ENCODE data around the gene ATRIP. TPM values are rescaled to one million over a fixed set of nuclear protein-coding genes. Genes with fewer than 3 reads are reported as not detected.
A peak's percentile ranks its signal among the peaks of the same experiment; 100 is the strongest.

The ATRIP gene
- total RNA-seq, 1 donor: 7.8 TPM

- H3K4me3 ChIP-seq (ENCODE audit: low read depth, low read length): no peak overlapping the region
- TF ChIP-seq CTCF (IDR thresholded peaks at IDR 0.05; ENCODE audit: insufficient read depth, low read depth, low read length): peak; percentile 17
- no peak for DNase-seq (ENCODE audit: low read depth)
These were observed 31.1 kb upstream of the ATRIP start for GRCh38 chr3:48415251-48415953.

GRCh38 chr3:48416091-48416505 is 30.4 kb upstream of the ATRIP start:
- no peak overlapping the region for H3K4me3 ChIP-seq (ENCODE audit: low read depth, low read length)
- no peak for TF ChIP-seq CTCF (IDR thresholded peaks at IDR 0.05; ENCODE audit: insufficient read depth, low read depth, low read length)
- DNase-seq (ENCODE audit: low read depth): no peak

GRCh38 chr3:48416546-48416945 is 30.0 kb upstream of the ATRIP start:
- TF ChIP-seq CTCF (IDR thresholded peaks at IDR 0.05; ENCODE audit: insufficient read depth, low read depth, low read length): no peak
- no peak overlapping the region for H3K4me3 ChIP-seq (ENCODE audit: low read depth, low read length)
- no peak for DNase-seq (ENCODE audit: low read depth)

- no peak for DNase-seq (ENCODE audit: low read depth)
- no peak for TF ChIP-seq CTCF (IDR thresholded peaks at IDR 0.05; ENCODE audit: insufficient read depth, low read depth, low read length)
- no peak overlapping the region for H3K4me3 ChIP-seq (ENCODE audit: low read depth, low read length)
These were observed 28.9 kb upstream of the ATRIP start for GRCh38 chr3:48417529-48418108.

GRCh38 chr3:48418140-48418539 is 28.4 kb upstream of the ATRIP start:
- DNase-seq (ENCODE audit: low read depth): no peak
- no peak overlapping the region for H3K4me3 ChIP-seq (ENCODE audit: low read depth, low read length)
- no peak for TF ChIP-seq CTCF (IDR thresholded peaks at IDR 0.05; ENCODE audit: insufficient read depth, low read depth, low read length)

GRCh38 chr3:48418651-48419050 is 27.9 kb upstream of the ATRIP start:
- no peak overlapping the region for H3K4me3 ChIP-seq (ENCODE audit: low read depth, low read length)
- DNase-seq (ENCODE audit: low read depth): no peak
- no peak for TF ChIP-seq CTCF (IDR thresholded peaks at IDR 0.05; ENCODE audit: insufficient read depth, low read depth, low read length)
